ENCODE measurements around the gene CDKN3.

Gene CDKN3, protein sequence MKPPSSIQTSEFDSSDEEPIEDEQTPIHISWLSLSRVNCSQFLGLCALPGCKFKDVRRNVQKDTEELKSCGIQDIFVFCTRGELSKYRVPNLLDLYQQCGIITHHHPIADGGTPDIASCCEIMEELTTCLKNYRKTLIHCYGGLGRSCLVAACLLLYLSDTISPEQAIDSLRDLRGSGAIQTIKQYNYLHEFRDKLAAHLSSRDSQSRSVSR

DNA sequence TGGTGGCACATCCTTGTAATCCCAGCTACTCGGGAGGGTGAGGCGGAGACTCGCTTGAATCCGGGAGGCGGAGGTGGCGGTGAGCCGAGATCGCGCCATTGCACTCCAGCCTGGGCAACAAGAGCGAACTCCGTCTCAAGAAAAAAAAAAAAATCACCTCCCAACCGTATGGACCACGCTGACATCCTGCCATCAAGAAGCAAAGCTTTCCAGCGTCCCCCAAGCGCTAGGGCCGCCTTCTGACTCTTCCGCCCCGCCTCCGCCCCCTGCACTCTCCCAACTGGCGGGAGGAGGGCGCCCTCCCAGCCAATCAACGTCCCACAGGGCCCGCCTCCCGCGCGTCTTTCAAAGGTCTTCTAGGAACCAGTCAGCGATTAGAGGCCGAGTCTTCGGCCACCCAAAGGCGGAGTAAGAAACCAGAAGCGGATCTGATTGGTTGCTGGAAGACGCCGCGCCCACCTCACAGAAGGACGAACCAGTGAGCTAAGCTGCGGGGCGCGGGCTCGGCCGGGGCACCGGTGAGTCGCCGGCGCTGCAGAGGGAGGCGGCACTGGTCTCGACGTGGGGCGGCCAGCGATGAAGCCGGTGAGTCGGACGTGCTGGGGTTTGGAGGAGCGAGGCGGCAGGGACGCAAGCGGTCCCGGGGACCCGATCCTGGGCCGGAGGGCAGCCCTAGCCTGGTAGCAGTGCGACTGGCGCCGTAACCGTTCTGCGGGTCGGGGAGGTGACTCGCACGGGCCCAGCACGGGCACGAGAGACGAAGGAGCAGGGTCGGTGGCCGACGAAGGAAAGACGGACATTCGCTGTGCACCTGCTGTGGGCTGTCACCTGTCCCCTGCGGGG, at the start of gene CDKN3:
Gene CDKN3 (plus strand): TSS at position 515 of the 843 bp plus-strand sequence. CDS start 62 bp downstream, at position 577.
- peak; percentile 99 for DNase-seq (ENCODE audit: low spot score)

DNA sequence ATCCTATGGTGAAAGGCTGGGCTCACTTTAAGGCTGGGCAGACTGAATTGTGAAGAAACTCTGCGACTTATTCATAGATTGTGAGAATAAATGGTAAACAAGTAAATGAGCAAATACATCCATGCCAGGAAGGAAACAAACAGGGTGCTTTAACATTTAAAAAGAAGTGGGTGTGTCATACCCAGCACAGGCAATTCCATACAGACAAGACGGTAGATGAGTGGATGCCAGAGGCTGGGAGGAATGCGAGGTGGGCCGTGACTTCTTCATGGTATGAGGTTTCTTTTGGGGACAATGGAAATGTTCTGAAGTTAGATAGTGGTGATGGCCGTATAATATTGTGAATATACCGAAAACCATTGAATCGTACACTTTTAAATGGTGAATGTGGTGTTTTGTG, 49.8 kb upstream of the CDKN3 start:
- no peak for DNase-seq (ENCODE audit: low spot score)

DNA sequence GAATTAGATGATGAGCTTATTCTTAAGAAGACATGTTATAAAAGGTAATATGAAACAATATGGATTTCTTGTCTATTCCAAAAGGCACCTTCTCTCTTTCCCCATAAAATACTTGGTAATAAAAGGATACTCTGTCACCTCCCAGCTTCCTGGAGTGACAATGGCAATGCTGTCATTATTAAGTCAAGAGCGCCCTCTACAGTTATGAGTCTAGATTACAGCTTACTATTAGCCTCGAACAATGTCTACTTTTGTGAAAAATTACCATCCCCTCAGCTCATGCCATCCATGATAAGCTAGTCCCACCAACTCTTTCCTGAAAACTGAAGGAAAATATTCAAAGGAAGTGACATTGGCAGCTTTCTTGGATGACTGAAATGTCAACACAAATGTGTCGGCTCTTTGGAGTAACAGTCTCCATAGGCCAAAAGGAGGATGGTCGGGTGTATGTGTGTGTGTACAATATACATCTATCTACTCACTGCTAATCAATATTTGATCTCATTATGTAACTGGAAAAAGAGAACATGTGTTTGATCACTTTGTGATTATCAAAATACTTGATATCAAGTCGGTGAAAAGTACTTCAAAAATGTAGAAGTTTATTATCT, 48.7 kb upstream of the CDKN3 start:
- peak; percentile 90 for DNase-seq (ENCODE audit: low spot score)

DNA sequence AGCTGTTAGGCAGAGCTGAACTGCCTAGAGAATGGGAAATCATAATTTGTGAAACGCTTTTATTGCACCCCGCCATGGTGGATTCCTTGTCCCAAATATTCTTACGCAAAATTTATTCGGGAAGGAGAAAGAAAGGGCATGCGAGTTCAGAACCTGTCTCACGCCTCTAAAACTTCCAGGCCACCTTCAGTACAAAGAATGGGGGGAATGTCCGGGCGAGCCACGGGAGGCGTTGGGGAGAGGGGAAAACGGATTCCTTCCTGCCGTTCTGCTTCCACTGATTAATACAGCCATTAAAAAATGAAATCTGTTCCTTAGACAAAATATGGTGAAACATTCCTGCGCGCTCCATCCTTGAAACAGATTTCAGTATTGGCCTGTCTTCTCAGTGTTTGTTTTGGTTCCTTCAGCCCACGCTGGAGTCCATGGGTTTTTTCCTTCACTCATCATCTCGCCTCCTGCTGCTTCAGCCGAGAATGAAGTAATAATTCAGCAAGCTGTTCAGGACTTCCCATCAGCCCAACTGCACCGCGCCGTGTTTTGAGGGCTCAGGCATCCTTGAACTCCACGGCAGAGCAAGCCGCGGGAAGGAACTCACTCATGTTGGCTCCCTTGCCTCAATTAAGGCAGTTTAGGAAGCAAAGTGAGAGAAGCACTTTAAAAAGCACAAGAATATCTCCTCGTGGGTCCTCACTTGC, 47.7 kb upstream of the CDKN3 start:
- no peak for DNase-seq (ENCODE audit: low spot score)

DNA sequence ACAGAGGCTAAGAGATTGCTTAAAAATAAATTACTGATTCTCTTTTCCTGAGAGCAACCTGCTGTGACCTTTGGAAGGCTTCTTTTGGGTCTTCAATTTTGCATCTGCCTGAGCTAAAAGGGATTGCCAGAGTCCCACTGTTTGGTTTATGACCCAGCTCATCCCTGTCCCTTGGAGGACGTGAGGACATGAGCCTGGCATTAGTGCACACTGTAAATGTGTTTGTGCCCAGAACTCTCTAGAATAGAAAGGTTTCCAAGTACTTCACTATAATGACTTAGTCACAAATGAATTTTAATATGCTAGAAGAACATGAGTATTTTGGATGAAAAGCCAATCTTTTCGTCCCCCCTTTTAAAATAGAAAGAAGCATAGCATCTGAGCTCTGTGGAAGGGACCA, 47.1 kb upstream of the CDKN3 start:
- DNase-seq (ENCODE audit: low spot score), result no peak

DNA sequence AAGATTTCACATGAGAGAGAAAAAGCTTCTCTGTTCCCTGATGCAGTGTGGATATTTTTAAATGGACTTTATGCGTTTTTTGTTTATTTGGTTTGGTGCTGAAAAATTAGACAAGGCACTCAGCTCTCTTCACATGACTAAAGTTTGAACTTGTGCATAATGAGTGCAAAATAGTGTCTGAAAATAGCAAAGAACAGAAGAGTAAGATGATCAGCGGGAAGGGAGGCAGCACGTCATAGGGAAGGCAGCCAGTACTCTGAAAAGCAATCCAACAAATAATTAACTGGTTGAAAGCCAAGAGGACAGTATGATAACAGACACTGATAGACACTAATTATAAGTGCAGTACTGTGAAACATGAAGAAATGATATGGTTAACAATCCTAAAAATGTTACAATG, 46.6 kb upstream of the CDKN3 start:
- no peak for DNase-seq (ENCODE audit: low spot score)

DNA sequence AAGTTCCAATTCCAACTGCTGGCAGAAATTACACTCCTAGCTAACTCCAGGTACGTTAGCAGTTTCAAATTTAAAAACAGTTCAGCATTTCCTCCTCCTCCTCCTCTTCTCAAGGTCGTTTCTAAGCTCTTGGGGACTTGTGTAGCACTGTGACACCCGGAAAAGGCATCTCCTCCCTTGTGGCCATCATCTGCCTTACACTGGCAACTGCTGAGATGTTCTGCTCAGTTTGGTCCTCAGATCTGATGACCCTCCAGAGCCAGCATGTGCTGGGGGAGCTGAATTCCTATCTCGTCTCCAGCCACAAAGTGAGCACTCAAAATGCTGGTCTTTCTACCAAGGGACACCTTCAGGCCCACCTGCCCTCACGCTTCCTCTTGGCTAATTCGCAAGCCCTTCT, 43.5 kb upstream of the CDKN3 start:
- no peak for DNase-seq (ENCODE audit: low spot score)

DNA sequence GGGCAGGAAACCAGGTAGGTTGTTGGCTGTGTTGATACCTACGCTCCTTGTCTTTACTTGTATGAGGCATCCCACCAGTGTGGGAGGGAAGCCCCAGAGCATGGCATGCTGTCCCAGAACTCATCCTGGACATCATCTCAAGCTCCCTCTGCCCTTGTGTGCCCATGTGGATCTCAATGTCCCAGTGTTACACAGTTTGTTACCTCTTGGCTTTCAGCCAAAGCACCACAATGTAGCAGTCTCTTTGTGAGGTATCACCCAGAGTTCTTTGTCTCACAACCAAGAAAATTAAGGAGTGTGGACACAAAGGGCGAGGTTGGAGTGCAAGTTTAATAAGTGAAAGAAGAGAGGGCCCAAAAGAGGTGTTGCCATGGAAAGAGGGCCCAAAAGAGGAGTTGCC, 43.1 kb upstream of the CDKN3 start:
- DNase-seq (ENCODE audit: low spot score), result no peak

DNA sequence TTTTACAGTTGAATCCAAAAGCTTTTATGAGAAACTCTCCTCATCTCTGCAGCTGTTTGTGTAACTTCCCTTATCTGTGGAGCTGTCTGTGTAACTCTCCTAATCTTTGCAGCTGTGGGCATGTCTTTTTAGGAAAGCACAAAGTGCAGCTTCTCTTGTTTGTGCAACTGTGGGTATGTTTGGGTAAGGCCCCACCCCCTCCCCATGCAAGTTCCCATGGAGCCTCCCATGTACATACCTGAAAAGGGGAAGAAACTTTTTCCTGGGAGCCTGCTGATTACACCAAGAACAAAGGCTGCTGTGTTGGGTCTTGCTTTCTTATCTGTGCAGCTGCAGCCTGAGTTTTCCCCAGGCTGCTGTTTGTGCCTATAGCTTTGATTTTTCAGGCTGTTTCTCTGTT, 42.7 kb upstream of the CDKN3 start:
- no peak for DNase-seq (ENCODE audit: low spot score)

DNA sequence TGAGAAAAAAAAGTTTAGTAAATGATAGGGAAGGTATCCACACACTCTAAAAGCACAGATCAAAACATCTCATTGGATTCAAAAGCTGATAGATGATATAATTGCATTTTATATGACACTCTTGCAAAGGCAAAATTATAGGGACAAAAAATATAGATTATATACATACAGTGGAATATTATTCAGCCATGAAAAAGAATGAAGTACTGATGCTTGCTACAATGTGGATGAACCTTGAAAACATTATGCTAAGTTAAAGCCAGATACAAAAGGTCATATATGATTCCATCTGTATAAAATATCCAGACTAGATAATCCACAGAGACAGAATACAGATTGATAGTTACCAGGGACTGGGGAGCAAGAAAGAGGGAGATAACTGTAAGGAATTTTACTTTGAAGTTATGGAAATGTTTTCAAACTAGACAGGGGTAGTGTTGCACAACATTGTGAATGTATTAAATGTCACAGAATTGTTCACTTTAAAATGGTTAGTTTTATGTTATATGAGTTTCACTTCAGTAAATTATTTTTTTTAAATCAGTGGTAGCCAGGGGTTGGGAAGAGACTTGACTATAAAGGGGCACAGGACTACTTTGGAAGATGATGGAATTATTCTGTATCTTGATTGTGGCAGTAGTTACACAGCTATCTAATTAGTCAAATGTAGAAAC, 41.7 kb upstream of the CDKN3 start:
- DNase-seq (ENCODE audit: low spot score), result no peak

DNA sequence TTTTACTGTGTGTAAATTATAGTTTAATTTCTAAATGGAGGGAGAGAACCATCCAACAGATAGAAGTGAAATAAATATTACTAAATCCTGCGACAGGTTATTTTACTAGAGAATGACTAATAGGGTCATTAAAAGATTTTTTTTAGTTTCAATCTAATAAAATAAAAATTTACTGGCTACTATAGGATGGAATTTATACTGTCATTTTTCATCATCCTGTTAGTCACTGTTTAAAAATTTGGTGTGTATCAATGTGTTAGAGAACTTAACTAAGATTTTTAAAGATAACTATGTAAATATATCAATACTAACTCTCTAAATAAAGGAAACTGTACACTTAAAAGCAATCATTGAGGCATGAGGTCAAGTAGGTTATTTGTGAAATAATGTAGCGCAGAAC, 41.1 kb upstream of the CDKN3 start:
- DNase-seq (ENCODE audit: low spot score), result no peak

DNA sequence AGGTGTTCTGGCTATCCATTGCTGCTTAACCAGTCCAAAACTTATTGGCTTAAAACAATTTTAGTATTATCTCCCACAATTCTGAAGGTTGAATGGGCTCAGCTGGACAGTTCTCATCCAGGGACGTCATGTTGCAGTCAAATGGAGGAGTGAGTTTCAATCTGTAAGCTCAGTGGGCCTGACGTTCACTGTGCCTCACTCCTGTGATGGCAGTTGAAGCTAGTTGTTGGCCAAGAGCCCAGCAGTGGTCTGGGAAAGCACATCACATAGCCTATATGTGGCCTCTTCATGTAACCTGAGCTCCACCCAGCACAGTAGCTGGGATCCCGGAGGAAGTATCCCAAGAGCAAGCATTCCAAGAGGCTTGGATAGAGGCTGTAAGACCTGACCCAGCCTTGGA, 40.6 kb upstream of the CDKN3 start:
- no peak for DNase-seq (ENCODE audit: low spot score)

DNA sequence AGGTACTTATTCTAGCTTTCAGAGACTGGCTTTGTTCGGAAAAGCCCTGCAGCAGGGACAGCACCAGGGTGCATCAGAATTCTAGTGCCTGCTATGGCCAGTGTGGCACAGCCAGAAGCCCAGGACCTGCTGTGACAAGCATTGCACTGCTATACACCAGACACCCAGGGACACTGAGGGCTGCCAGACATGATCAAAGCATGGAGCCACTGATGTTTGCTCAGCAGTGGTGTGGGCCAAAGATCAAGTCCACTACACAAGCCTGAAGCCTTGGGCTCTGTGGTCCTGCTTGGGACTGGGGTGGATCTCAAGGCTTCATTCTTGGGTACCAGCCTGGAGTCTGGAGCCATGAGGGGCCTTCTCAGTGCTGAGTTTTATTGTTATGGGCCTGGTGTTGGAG, 36.1 kb upstream of the CDKN3 start:
- DNase-seq (ENCODE audit: low spot score), result no peak

DNA sequence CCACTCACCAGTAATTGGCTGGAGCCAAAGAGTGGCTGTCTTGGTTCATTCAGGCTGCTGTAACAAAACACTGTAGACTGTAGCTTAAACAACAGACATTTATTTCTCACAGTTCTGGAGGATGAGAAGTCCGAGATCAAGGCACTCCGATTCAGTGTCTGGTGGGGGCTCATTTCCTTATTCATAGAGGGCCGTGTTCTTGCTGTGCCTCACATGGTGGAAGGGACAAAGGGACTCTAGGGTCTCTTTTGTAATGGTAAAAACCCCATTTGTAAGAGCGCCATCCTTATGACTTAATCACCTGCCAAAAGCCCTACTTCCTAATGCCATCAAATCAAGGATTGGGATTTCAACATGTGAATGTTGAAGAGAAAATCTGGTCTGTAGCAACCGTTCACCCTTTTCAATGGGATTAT, 34.7 kb upstream of the CDKN3 start:
- no peak for DNase-seq (ENCODE audit: low spot score)

DNA sequence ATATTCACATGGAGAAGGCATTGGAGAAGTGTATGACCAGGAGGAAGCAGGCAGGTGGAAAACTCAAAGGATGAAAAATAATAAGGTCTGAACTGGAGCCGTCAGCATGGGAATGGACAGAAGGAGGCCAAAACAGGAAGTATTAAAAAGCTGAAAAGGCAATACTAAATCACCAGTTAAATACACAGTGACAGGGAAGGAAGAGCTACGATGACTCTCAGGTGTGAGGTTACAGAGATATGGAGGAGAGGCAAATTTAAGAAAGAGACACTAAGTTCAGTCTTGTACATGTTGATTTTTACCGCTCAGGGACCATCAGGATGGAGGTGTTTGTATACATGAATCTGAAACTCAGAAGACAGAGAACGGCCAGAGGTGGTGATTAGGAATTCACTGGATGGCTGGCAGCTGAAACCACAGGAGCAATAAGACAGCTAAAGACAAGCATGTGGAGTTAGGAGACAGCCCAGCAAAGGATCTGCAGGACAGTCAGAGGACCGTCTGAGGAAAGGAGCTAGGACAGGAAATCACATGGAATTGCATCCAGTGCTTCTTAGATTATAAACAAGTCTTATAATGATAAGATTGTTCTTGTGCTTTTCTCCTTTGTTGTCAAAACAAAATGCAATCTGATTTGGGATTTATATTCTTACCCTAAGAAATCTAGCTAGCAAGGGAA, 33.9 kb upstream of the CDKN3 start:
- no peak for DNase-seq (ENCODE audit: low spot score)

DNA sequence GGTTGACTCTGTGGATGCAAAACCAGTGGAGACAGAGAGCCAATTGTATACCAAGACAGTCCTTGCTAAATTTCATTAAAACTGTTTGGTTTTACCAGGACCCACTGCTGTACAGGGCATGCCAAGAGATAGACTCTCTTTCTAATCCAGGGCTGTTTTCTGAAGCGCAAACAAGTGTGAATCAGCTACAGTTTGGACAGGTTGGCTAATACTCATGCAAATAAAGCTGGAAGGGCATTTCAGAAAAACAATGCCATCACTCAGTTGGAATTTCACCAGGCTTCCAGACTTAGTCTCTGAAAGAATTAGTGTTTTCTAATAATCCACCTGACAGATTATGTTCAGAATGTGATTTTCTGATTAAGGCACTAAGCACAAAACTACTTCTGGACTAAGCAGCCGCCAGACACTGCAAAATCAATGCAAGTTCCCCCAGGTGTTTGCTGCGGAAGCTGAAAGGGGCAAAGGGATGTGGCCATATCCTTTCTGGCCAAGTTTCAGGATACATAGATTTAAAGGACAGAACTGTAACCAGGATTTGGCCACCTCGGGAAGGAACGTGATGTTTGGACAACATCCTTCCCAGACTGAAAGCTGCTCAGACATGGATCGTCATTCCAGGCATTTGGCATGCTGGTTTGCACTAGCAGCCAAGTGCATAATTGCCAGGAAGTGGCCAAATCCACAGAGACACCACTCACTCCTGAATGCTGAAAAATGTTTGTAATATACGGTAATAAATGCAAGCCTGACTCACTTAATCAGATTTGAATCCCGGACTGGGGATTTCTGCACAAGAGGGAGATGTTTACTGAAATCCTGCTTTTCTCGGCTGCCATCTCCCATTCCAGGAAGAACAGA, 32.0 kb upstream of the CDKN3 start:
- no peak for DNase-seq (ENCODE audit: low spot score)

DNA sequence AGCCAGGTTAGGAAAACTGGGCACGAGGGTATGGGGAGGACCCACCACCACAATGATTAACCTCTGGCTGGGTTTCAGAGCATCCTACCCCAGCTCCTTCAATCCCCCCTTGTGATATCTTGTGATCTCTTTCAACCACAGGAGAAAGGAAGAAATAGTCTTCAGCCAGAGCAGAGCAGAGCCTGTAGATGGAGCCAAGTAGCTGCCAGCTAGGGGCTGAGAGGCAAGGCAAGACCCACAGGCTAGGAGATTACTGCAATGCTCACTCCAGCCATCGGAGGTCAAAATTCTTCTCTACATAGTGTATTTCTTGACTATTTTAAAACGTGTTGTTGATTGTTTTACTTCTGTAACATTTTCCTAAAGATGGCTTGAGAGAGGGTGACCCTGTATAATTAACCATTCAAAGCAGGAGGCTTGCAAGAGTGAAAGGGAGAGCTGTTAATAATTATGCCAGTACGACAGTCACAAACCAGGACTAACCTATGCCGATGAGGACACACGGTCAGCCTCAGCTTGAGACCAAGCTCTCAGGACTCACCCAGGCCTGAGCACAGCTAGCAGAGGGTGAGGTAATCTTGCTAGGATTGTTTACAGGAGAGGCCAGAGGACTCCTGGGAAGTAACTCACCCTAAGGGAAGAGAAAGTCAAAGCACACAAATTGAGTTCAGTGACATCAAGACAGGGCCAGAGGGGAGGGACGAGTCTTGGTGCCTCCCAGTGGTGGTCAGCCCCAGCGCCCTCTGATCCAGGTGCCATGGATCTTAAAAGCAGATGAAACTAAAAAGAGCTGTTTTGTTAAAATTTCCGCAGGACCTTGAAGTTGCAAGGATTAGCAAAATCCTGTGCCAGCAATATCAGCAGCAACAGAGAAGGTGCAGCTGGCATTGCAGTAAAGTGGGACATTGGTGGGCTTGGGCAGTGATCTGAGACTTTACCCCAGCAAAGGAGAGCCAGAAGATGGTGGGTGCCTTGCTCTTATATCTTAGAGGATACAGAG, 29.8 kb upstream of the CDKN3 start:
- peak; percentile 80 for DNase-seq (ENCODE audit: low spot score)

DNA sequence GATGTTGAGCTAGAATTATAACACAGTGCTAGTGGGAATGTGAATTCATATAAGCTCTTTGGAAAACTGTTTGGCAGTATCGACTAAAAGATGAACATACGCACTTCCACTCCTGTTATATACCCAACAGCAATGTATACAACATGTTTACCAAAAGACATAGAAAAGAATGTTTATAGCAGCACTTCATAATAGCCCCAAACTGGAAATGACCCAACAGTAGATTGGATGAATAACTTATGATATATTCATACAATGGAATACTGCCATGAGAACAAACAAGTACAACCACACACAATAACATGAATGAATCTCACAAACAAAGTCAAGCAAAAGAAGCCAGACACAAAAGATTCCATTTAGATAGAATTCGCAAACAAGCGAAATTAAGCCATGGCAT, 28.5 kb upstream of the CDKN3 start:
- DNase-seq (ENCODE audit: low spot score), result no peak

DNA sequence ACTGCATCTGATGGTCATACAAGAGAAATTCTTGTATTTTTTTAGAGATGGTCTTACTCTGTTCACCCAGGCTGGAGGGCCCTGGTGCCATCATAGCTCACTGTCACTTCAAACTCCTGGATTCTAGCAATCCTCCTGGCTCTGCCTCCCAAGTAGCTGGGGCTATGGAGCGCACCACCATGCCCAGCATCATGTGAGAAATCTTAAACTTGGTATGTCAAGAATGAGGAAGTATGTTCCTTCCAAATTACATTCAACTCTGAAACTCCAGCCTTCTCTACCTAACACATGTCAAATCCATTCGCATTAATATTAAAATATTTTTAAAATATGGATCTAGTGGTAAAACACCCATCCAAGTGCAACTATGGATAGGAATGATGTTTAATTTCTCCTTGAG, 27.5 kb upstream of the CDKN3 start:
- DNase-seq (ENCODE audit: low spot score), result no peak

Data from pons (tissue), 1 donor.